ENCODE results near the gene RSU1. TPM values are rescaled to one million over a fixed set of nuclear protein-coding genes. Genes with fewer than 3 reads are reported as not detected.

The RSU1 gene
- total and polyA plus RNA-seq, 2 of the 13 experiments (the other 11 are each of a cell fraction or from before 2014, with no cell fraction given), result 32.3 to 35.1 TPM

GRCh38 chr10:16752099-16752498 is 65.1 kb downstream of the RSU1 start:
- intact Hi-C loops (cut with micrococcal nuclease; ENCODE audit: unreplicated experiment), result no loop called here
- peaks cover 1 to 16% of the 10 kb centered on the region in 2 experiments; a peak in 3 of 5 replicates for H3K36me3 ChIP-seq (replicated peaks in 1 of 2; ENCODE audit: control insufficient read depth in 1 of 2, insufficient read depth in 2 of 2, low read length in 2 of 2)
- DNase-seq (ENCODE audit: low spot score), result no peak
- CTCF ChIA-PET (ENCODE audit: low intra/inter-chr PET ratio, low total read pairs), result no interaction called here
- H3K4me2 ChIP-seq (ENCODE audit: low read depth, low read length), result no peak overlapping the region
- H4K20me1 ChIP-seq (ENCODE audit: insufficient read depth, low read length), result no peaks in the 10 kb centered on the region
- no peaks in the 10 kb centered on the region for H3K4me1 ChIP-seq (ENCODE audit: insufficient read depth, low read length)
- in situ Hi-C loops (cut with HindIII; ENCODE audit: extremely low pct_ligation_motif_present, low pct_unique_long_range_greater_than_20kb), result no loop called here
- no peak overlapping the region for H3K27ac ChIP-seq (ENCODE audit: extremely low read length, insufficient read depth, low read length)
- no peak for ATAC-seq
- no peak overlapping the region for H3K9ac ChIP-seq (ENCODE audit: insufficient read depth, low read depth, low read length)
- no peaks in the 10 kb centered on the region; a peak in 1 of 5 replicates for H3K27me3 ChIP-seq (ENCODE audit: control insufficient read depth in 1 of 2, insufficient read depth in 2 of 2, low read length in 2 of 2)
- BruUV-seq (replicated peaks), result no TSS peak
- H3K79me2 ChIP-seq (ENCODE audit: insufficient read depth, low read length), result no peaks in the 10 kb centered on the region
- TF ChIP-seq, protein P1, sequence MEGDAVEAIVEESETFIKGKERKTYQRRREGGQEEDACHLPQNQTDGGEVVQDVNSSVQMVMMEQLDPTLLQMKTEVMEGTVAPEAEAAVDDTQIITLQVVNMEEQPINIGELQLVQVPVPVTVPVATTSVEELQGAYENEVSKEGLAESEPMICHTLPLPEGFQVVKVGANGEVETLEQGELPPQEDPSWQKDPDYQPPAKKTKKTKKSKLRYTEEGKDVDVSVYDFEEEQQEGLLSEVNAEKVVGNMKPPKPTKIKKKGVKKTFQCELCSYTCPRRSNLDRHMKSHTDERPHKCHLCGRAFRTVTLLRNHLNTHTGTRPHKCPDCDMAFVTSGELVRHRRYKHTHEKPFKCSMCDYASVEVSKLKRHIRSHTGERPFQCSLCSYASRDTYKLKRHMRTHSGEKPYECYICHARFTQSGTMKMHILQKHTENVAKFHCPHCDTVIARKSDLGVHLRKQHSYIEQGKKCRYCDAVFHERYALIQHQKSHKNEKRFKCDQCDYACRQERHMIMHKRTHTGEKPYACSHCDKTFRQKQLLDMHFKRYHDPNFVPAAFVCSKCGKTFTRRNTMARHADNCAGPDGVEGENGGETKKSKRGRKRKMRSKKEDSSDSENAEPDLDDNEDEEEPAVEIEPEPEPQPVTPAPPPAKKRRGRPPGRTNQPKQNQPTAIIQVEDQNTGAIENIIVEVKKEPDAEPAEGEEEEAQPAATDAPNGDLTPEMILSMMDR (CRISPR knock-in tag; IDR thresholded peaks at IDR 0.05), result no peak
- TF ChIP-seq, protein P2, sequence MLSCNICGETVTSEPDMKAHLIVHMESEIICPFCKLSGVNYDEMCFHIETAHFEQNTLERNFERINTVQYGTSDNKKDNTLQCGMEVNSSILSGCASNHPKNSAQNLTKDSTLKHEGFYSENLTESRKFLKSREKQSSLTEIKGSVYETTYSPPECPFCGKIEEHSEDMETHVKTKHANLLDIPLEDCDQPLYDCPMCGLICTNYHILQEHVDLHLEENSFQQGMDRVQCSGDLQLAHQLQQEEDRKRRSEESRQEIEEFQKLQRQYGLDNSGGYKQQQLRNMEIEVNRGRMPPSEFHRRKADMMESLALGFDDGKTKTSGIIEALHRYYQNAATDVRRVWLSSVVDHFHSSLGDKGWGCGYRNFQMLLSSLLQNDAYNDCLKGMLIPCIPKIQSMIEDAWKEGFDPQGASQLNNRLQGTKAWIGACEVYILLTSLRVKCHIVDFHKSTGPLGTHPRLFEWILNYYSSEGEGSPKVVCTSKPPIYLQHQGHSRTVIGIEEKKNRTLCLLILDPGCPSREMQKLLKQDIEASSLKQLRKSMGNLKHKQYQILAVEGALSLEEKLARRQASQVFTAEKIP (CRISPR knock-in tag; IDR thresholded peaks at IDR 0.05; ENCODE audit: borderline replicate concordance), result no peak
- no peak for TF ChIP-seq ZSCAN22 (CRISPR knock-in tag; IDR thresholded peaks at IDR 0.05)
- no peak for TF ChIP-seq HMG20B (CRISPR knock-in tag; conservative IDR thresholded peaks at IDR 0.05)
- no peak for TF ChIP-seq KLF12 (CRISPR knock-in tag; IDR thresholded peaks at IDR 0.05; ENCODE audit: borderline replicate concordance)
- TF ChIP-seq ZNF780A (CRISPR knock-in tag; IDR thresholded peaks at IDR 0.05), result no peak
- TF ChIP-seq MEIS2 (CRISPR knock-in tag; IDR thresholded peaks at IDR 0.05), result no peak
- no peak for TF ChIP-seq MIXL1 (CRISPR knock-in tag; IDR thresholded peaks at IDR 0.05)
- no peak for TF ChIP-seq GFI1 (CRISPR knock-in tag; IDR thresholded peaks at IDR 0.05; ENCODE audit: borderline replicate concordance)
- TF ChIP-seq SMC3 (IDR thresholded peaks at IDR 0.05; ENCODE audit: low read length), result no peak
- TF ChIP-seq SAP130 (CRISPR knock-in tag; IDR thresholded peaks at IDR 0.05; ENCODE audit: low read depth), result no peak
- no peak for TF ChIP-seq SRSF4 (IDR thresholded peaks at IDR 0.05; ENCODE audit: low read depth, low read length, poor library complexity, severe bottlenecking)
- TF ChIP-seq ZFP1 (CRISPR knock-in tag; IDR thresholded peaks at IDR 0.05), result no peak
- TF ChIP-seq, protein P3, sequence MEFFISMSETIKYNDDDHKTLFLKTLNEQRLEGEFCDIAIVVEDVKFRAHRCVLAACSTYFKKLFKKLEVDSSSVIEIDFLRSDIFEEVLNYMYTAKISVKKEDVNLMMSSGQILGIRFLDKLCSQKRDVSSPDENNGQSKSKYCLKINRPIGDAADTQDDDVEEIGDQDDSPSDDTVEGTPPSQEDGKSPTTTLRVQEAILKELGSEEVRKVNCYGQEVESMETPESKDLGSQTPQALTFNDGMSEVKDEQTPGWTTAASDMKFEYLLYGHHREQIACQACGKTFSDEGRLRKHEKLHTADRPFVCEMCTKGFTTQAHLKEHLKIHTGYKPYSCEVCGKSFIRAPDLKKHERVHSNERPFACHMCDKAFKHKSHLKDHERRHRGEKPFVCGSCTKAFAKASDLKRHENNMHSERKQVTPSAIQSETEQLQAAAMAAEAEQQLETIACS (CRISPR knock-in tag; IDR thresholded peaks at IDR 0.05), result no peak
- no peak for TF ChIP-seq ZNF552 (CRISPR knock-in tag; IDR thresholded peaks at IDR 0.05; ENCODE audit: borderline replicate concordance)
- TF ChIP-seq CAMTA2 (CRISPR knock-in tag; IDR thresholded peaks at IDR 0.05; ENCODE audit: borderline replicate concordance), result no peak
- no peak for TF ChIP-seq RARA (CRISPR knock-in tag; IDR thresholded peaks at IDR 0.05)
- TF ChIP-seq, protein P4, sequence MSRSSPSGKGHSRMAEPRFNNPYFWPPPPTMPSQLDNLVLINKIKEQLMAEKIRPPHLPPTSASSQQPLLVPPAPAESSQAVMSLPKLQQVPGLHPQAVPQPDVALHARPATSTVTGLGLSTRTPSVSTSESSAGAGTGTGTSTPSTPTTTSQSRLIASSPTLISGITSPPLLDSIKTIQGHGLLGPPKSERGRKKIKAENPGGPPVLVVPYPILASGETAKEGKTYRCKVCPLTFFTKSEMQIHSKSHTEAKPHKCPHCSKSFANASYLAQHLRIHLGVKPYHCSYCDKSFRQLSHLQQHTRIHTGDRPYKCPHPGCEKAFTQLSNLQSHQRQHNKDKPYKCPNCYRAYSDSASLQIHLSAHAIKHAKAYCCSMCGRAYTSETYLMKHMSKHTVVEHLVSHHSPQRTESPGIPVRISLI (CRISPR knock-in tag; IDR thresholded peaks at IDR 0.05; ENCODE audit: borderline replicate concordance), result no peak
- no peak for TF ChIP-seq IRF2 (CRISPR knock-in tag; IDR thresholded peaks at IDR 0.05)
- no peak for TF ChIP-seq ZNF30 (CRISPR knock-in tag; IDR thresholded peaks at IDR 0.05)
- no peak for FAIRE-seq
- no peak overlapping the region for H2AFZ ChIP-seq (ENCODE audit: low read length)
- no peaks in the 10 kb centered on the region for H3K9me3 ChIP-seq (ENCODE audit: low read length)
- POLR2A ChIA-PET, result no interaction called here
- WGBS (ENCODE audit: low lambda C conversion rate), result 97% methylated on average over 4 of the region's 4 CpGs
- H3K4me3 ChIP-seq (replicated peaks in 1 of 3; ENCODE audit: insufficient read depth in 1 of 3, low read depth in 2 of 3, low read length in 3 of 3), result no peak overlapping the region

Data from HepG2 (cell line).